Measurements from ENCODE around the gene CACNA1C.

Gene CACNA1C

DNA sequence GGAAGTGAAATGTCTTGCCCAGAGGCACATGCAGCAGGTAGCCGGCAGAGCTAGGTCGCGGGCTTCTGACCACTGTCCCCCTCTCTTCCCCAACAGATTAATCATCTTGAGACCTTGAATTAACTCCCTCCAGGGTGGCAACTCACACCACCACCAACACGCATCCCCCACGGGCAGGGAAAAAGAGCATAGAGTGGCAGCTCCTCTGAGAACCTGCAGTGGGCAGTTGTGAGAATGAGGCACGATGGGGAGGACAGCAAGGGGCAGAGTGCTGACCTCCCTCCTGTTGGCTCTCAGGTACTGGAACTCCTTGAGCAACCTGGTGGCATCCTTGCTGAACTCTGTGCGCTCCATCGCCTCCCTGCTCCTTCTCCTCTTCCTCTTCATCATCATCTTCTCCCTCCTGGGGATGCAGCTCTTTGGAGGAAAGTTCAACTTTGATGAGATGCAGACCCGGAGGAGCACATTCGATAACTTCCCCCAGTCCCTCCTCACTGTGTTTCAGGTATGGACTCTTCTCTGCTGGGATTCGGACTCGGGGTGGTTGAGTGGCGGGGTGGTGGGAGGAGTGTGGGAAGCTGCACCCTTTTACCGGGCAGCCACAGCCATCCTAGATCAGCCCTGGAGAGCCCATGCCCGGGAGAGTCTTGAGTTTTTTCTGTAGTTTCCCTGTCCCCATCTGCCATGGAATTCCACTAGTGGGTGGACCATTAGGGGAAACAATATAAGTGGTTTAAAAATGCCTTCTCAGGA, 528.7 kb downstream of the CACNA1C start:
- Histone ChIP-seq H3K27me3 (ENCODE audit: control insufficient read depth, insufficient read depth, low read length) (peaks cover 8% of the 10 kb centered on the region), H3K36me3 (ENCODE audit: control insufficient read depth, insufficient read depth, low read length) (no peaks in the 10 kb centered on the region), H3K4me1 (ENCODE audit: control insufficient read depth, insufficient read depth, low read length) (peaks cover 28% of the 10 kb centered on the region), H3K4me3 (ENCODE audit: low read length) (no peak overlapping the region), H3K9me3 (ENCODE audit: control insufficient read depth, low read length) (no peaks in the 10 kb centered on the region), H3K9ac (ENCODE audit: low read length) (no peak overlapping the region)

DNA sequence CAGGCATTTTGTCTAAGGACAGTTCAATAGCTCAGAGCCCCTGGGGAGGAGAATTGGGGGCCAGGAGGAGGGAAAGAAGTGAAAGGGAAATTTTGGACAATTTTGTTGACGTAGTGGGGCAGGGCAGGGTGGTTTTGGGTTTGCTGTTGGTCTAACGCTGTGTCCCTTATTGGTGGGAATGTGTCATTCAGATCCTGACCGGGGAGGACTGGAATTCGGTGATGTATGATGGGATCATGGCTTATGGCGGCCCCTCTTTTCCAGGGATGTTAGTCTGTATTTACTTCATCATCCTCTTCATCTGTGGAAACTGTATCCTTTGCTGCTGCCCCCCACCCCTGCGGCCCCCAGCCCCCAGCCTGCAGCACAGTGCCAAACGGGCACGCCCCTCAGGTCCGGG, 529.8 kb downstream of the CACNA1C start:
- H3K36me3 ChIP-seq (ENCODE audit: control insufficient read depth, insufficient read depth, low read length) = no peaks in the 10 kb centered on the region
- peaks cover 8% of the 10 kb centered on the region for H3K27me3 ChIP-seq (ENCODE audit: control insufficient read depth, insufficient read depth, low read length)
- no peaks in the 10 kb centered on the region for H3K9me3 ChIP-seq (ENCODE audit: control insufficient read depth, low read length)
- H3K4me3 ChIP-seq (ENCODE audit: low read length) = no peak overlapping the region
- H3K9ac ChIP-seq (ENCODE audit: low read length) = no peak overlapping the region
- H3K4me1 ChIP-seq (ENCODE audit: control insufficient read depth, insufficient read depth, low read length) = peaks cover 37% of the 10 kb centered on the region

DNA sequence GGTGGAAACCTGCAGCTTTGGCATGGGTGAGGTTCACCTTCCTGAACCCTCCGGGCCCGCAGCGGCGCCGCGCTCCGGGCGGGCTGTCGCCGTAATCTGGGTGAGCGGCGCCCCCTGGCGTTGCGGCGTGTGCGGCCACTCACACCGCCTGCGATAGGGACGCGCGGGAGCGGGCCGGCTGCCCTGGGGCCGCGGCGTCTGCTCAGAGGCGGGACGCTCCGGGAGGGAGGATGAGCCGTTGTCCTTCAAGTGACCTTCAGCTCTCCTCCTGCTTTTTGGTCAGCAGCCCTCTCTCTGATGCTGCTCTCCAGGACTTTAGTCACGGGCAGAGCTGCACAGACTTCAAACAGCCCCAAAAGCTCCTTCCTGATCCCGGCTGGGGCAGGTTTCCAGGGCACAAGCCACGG, 530.3 kb downstream of the CACNA1C start:
- Histone ChIP-seq H3K9me3 (ENCODE audit: control insufficient read depth, low read length) (no peaks in the 10 kb centered on the region), H3K4me3 (ENCODE audit: low read length) (no peak overlapping the region), H3K9ac (ENCODE audit: low read length) (peak overlapping the region; percentile 32), H3K4me1 (ENCODE audit: control insufficient read depth, insufficient read depth, low read length) (peaks cover 37% of the 10 kb centered on the region), H3K36me3 (ENCODE audit: control insufficient read depth, insufficient read depth, low read length) (no peaks in the 10 kb centered on the region), H3K27me3 (ENCODE audit: control insufficient read depth, insufficient read depth, low read length) (peaks cover 8% of the 10 kb centered on the region)

DNA sequence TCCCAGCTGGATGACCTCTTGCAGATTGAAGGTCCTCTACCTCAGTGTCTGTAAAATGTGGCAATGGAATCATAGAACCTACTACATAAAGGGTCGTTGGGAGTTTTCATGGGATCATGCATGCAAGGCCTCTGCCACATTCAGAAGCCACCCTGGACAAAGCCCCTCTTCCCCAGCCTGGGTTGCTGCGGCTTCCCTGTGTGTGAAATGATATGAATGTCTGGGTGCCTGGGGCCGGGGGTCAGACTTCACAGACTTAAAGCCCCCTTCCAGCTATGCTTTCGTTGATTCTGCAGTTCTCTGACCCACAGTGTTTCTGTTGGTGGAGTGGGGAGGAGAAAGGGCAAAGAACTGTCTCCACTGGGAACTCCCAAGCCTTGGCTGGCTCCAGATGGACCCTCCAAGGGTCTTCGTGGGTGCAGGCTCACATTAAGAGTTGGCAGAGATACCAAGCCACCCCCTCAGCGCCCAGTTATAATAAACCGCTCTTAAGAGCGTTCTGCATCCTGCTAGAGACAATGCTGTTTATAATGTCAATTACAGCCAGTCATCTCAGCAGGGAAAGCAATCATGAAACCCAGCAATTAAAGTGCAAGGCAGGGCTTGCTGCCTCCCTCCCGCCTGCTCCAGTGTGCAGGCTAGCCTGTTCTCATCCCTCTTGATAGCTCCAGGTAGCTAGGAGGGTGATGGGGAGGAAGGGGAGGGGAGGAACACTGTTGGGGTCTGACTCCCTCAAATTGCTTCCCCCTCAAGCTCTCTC, 531.0 kb downstream of the CACNA1C start:
- no peaks in the 10 kb centered on the region for H3K36me3 ChIP-seq (ENCODE audit: control insufficient read depth, insufficient read depth, low read length)
- no peaks in the 10 kb centered on the region for H3K9me3 ChIP-seq (ENCODE audit: control insufficient read depth, low read length)
- H3K9ac ChIP-seq (ENCODE audit: low read length) = no peak overlapping the region
- peaks cover 37% of the 10 kb centered on the region for H3K4me1 ChIP-seq (ENCODE audit: control insufficient read depth, insufficient read depth, low read length)
- peaks cover 8% of the 10 kb centered on the region for H3K27me3 ChIP-seq (ENCODE audit: control insufficient read depth, insufficient read depth, low read length)
- no peak overlapping the region for H3K4me3 ChIP-seq (ENCODE audit: low read length)

DNA sequence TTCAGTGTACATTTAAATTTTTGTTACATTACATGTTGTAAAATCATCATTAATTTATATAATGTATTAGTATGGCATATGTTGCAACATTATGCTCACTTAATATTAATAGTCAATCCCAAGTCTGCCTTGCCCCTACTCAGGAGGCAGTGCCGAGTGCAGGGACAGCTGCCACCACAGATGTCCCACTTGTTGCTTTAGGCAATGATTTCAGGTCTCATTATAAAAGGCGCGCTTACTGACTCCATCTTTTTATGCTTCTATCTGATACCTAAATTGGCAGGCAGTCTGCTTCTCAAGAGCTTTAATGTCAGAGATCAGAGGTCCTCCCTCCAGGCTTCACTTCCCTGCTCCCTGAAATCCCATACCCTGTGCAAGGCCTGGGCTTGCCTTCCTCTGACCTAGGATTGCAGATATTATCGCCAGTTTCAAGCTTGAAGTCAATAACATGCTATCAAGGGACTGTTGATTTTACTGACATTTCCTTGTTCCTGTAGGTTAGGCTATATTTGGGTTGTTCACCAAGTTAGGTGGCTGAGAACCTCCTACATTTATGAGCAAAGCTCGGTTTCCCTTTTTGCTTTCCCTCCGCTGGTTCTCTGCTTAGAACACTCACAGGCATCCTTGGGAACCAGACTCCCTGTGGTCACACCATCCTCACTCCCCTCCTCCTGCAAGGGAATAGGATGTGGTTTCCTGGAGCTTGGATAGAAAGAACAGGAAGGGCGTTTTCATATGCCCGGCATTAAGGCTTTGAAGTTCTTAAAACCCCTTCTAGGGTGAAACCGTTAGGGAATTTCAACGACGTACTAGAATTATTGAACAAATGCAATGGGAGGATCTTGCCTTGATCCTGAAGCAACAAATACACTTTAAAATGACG, 533.6 kb downstream of the CACNA1C start:
- Histone ChIP-seq H3K9ac (ENCODE audit: low read length) (no peak overlapping the region), H3K4me3 (ENCODE audit: low read length) (no peak overlapping the region), H3K4me1 (ENCODE audit: control insufficient read depth, insufficient read depth, low read length) (peaks cover 37% of the 10 kb centered on the region), H3K9me3 (ENCODE audit: control insufficient read depth, low read length) (no peaks in the 10 kb centered on the region), H3K36me3 (ENCODE audit: control insufficient read depth, insufficient read depth, low read length) (no peaks in the 10 kb centered on the region), H3K27me3 (ENCODE audit: control insufficient read depth, insufficient read depth, low read length) (peaks cover 8% of the 10 kb centered on the region)

DNA sequence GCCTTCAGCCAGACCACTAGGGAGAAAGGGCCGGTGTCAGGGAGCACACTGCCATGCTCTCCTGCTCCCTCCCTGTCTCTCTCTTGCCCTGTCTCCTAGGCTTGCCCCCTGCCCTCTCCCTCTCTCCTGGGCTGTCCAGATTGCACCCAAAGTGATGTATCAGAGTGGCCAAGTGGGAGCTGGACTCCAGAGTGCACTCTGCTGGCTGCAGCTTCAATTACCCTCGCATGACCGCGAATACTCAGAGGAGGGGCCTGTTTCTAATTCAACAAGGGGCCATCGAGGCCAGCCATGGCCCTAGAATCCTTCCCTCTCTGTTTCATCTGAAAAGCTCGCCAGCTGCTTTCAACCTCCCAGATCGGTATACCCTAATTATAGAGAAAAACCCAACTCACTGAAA, 535.6 kb downstream of the CACNA1C start:
- no peaks in the 10 kb centered on the region for H3K36me3 ChIP-seq (ENCODE audit: control insufficient read depth, insufficient read depth, low read length)
- peaks cover 31% of the 10 kb centered on the region for H3K4me1 ChIP-seq (ENCODE audit: control insufficient read depth, insufficient read depth, low read length)
- no peak overlapping the region for H3K4me3 ChIP-seq (ENCODE audit: low read length)
- peaks cover 5% of the 10 kb centered on the region for H3K27me3 ChIP-seq (ENCODE audit: control insufficient read depth, insufficient read depth, low read length)
- no peak overlapping the region for H3K9ac ChIP-seq (ENCODE audit: low read length)
- H3K9me3 ChIP-seq (ENCODE audit: control insufficient read depth, low read length) = no peaks in the 10 kb centered on the region

DNA sequence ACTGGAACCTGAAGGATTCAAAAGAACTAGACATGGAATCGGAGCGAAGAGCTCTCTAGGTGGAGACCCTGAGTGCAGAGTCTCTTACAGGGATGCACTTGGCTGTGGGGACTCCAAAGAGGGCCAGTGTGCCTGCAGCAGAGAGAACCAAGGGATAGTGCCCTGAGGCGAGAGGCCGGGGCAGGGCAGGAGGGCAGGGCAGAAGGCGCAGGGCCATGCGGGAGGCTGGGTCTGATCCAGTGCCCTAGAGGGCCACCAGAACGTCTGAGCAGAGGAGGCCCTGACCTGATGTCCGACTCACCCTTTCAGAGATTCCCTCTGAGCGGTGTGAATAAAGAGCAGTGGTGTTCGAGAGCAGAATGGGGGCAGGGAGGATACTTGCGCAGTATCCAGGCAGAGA, 536.6 kb downstream of the CACNA1C start:
- no peaks in the 10 kb centered on the region for H3K36me3 ChIP-seq (ENCODE audit: control insufficient read depth, insufficient read depth, low read length)

DNA sequence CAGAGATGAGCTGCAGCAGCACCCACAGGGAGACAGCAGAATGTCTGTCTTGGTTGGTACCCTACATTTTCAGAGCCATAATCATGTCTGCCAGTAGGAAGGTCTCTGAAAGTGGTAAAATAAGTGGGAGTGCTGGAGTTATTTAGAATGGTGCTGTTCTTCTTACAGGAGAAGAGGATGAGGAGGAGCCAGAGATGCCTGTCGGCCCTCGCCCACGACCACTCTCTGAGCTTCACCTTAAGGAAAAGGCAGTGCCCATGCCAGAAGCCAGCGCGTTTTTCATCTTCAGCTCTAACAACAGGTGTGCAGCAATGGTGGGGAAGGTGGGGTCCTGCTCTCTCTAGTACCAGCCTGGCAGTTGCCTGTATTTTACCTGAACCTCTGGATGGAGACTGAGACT, 540.3 kb downstream of the CACNA1C start:
- Histone ChIP-seq H3K9ac (ENCODE audit: low read length) (no peak overlapping the region), H3K36me3 (ENCODE audit: control insufficient read depth, insufficient read depth, low read length) (no peaks in the 10 kb centered on the region), H3K9me3 (ENCODE audit: control insufficient read depth, low read length) (no peaks in the 10 kb centered on the region), H3K4me1 (ENCODE audit: control insufficient read depth, insufficient read depth, low read length) (no peaks in the 10 kb centered on the region), H3K27me3 (ENCODE audit: control insufficient read depth, insufficient read depth, low read length) (no peaks in the 10 kb centered on the region), H3K4me3 (ENCODE audit: low read length) (no peak overlapping the region)

More for the DNA sequence above, 536.6 kb downstream of the CACNA1C start:
- no peak overlapping the region for H3K9ac ChIP-seq (ENCODE audit: low read length)
- peaks cover 28% of the 10 kb centered on the region for H3K4me1 ChIP-seq (ENCODE audit: control insufficient read depth, insufficient read depth, low read length)
- H3K27me3 ChIP-seq (ENCODE audit: control insufficient read depth, insufficient read depth, low read length) = no peaks in the 10 kb centered on the region
- H3K9me3 ChIP-seq (ENCODE audit: control insufficient read depth, low read length) = no peaks in the 10 kb centered on the region
- H3K4me3 ChIP-seq (ENCODE audit: low read length) = no peak overlapping the region

DNA sequence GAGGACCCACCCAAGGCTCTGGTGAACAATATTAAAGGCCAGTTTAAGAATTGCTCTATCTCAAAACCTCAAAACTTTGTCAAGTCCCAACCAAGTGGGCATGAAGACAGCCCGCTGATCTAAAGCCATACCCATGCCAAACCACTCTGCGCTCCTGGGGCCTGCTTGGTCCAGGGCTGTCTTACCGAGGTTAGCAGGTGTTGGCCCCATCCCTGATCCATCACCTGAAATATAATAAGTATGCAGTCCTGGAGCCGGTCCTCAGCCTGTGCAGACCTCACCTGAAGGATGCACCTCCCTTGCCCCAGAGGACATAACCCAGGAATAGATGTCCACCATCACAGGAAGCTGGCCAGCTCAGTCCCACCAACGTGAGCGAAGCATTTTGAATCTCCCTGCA, 543.7 kb downstream of the CACNA1C start:
- Histone ChIP-seq H3K9ac (ENCODE audit: low read length) (no peak overlapping the region), H3K4me1 (ENCODE audit: control insufficient read depth, insufficient read depth, low read length) (no peaks in the 10 kb centered on the region), H3K36me3 (ENCODE audit: control insufficient read depth, insufficient read depth, low read length) (no peaks in the 10 kb centered on the region), H3K4me3 (ENCODE audit: low read length) (no peak overlapping the region), H3K27me3 (ENCODE audit: control insufficient read depth, insufficient read depth, low read length) (no peaks in the 10 kb centered on the region), H3K9me3 (ENCODE audit: control insufficient read depth, low read length) (no peaks in the 10 kb centered on the region)

DNA sequence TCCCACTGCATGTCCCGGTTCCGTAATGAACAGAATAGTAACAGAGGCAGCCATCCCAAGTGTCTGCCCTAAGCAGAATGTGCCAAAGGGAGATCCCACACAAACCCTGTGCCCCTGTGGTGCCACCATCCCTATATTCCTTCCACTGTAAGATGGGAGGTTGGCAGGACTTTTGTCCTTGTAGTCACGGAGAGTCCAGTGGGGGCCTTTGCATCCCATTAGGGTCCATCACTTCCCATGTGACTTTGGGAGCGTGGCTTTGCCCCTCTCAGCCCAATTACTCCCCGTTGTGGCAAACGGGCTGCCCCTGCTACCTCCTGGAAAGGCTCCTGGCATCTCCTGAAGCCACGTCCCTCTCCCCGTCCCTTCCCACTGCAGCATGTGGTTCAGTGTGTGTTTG, 552.5 kb downstream of the CACNA1C start:
- no peaks in the 10 kb centered on the region for H3K27me3 ChIP-seq (ENCODE audit: control insufficient read depth, insufficient read depth, low read length)
- H3K4me1 ChIP-seq (ENCODE audit: control insufficient read depth, insufficient read depth, low read length) = peaks cover 30% of the 10 kb centered on the region
- H3K4me3 ChIP-seq (ENCODE audit: low read length) = no peak overlapping the region
- no peak overlapping the region for H3K9ac ChIP-seq (ENCODE audit: low read length)
- H3K9me3 ChIP-seq (ENCODE audit: control insufficient read depth, low read length) = no peaks in the 10 kb centered on the region
- no peaks in the 10 kb centered on the region for H3K36me3 ChIP-seq (ENCODE audit: control insufficient read depth, insufficient read depth, low read length)

DNA sequence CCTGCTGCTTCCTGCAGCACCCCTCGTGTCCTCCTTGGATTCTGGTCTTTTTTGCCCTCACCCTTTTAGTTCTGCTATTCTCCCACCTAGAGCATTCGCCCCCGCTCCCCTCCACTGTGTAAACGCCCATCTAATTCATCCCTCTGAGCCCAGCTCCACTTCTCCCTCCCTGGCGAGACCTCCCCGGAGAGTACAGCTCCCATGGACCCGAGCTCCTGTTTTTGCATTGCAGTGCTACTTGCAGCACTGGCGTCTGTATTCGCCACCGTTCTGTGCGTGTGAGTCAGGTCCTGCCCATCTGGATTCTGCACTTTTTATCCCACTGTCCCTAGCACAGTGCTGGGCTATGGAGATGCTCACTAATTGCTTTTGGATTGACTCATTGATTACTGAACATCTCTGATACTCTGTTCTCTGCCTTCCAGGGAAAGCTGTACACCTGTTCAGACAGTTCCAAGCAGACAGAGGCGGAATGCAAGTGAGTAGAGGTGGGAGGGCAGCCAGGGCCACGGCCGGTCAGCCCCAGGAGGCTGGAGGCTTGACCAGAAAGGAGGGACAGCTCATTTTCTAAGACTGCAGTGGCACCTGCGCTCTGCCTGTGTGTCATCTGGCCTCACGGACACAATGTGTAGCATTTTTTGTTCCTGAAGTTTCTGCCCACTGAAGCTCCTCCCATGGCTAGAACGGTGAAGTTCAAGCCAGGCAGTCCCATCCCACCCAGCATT, 553.6 kb downstream of the CACNA1C start:
- H3K36me3 ChIP-seq (ENCODE audit: control insufficient read depth, insufficient read depth, low read length) = no peaks in the 10 kb centered on the region
- no peaks in the 10 kb centered on the region for H3K27me3 ChIP-seq (ENCODE audit: control insufficient read depth, insufficient read depth, low read length)
- no peaks in the 10 kb centered on the region for H3K9me3 ChIP-seq (ENCODE audit: control insufficient read depth, low read length)
- H3K4me3 ChIP-seq (ENCODE audit: low read length) = no peak overlapping the region
- H3K4me1 ChIP-seq (ENCODE audit: control insufficient read depth, insufficient read depth, low read length) = peaks cover 31% of the 10 kb centered on the region
- H3K9ac ChIP-seq (ENCODE audit: low read length) = no peak overlapping the region

Data from mucosa of stomach (tissue), 1 donor.